Lung microvascular endothelial cell (primary cell): ENCODE data around the gene AMIGO3. TPM values are rescaled to one million over a fixed set of nuclear protein-coding genes. Genes with fewer than 3 reads are reported as not detected.

Experiments
- DNase-seq, 2 donors: peaks; one replicate each; pipeline versions ENCODE4 v3.0.0 to v3.0.0-alpha.2; 2010; ENCODE audit warnings: low read depth in 2 of 2
- total RNA-seq: library from RNA; depleted of rRNA; stranded (reverse); fragments of >200 nt; gene quantifications from 2 replicates; pipeline ENCODE4 v1.2.1, GENCODE V29; 2014

AMIGO3 gene
- total RNA-seq, 1 donor from 2014 or later, result 0.40 TPM

GRCh38 chr3:49670940-49671290, 48.6 kb downstream of the AMIGO3 start:
- no peak for DNase-seq

GRCh38 chr3:49669352-49669751, 50.1 kb downstream of the AMIGO3 start:
- no peak for DNase-seq

- DNase-seq, result no peak
These were observed 50.6 kb downstream of the AMIGO3 start for GRCh38 chr3:49668861-49669260.

- no peak for DNase-seq
These were observed 51.1 kb downstream of the AMIGO3 start for GRCh38 chr3:49668414-49668797.

- DNase-seq, result no peak
These were observed 51.6 kb downstream of the AMIGO3 start for GRCh38 chr3:49667701-49668413.

Other genes starting within 250 kb of the AMIGO3 start
- 23.1 and 26.2 TPM in 2 replicates for gene DAG1, start 249.4 kb downstream of the AMIGO3 start, total RNA-seq
- gene BSN, start 165.2 kb downstream of the AMIGO3 start, total RNA-seq, result under 0.01 TPM in 2 replicates
- 88.3 and 92.1 TPM in 2 replicates for gene APEH, start 45.3 kb downstream of the AMIGO3 start, total RNA-seq
- 1.5 and 2.2 TPM in 2 replicates for gene MST1, start 30.2 kb downstream of the AMIGO3 start, total RNA-seq
- gene RNF123, start 30.1 kb downstream of the AMIGO3 start, total RNA-seq, result 14.8 and 23.2 TPM in 2 replicates
- 12.9 and 19.4 TPM in 2 replicates for gene GMPPB, start 4.3 kb upstream of the AMIGO3 start, total RNA-seq
- 37.3 and 47.4 TPM in 2 replicates for gene IP6K1, start 66.9 kb upstream of the AMIGO3 start, total RNA-seq
- not detected in 2 replicates for gene CDHR4, start 80.2 kb upstream of the AMIGO3 start, total RNA-seq
- gene INKA1, start 83.6 kb upstream of the AMIGO3 start, total RNA-seq, result 12.3 and 17.2 TPM in 2 replicates
- gene UBA7, start 94.3 kb upstream of the AMIGO3 start, total RNA-seq, result 23.3 and 23.4 TPM in 2 replicates
- 1.2 and 2.4 TPM in 2 replicates for gene TRAIP, start 136.9 kb upstream of the AMIGO3 start, total RNA-seq
- gene CAMKV, start 150.2 kb upstream of the AMIGO3 start, total RNA-seq, result under 0.01 TPM in 2 replicates
- gene MST1R, start 184.2 kb upstream of the AMIGO3 start, total RNA-seq, result under 0.01 and 0.22 TPM in 2 replicates
- 5.7 and 7.9 TPM in 2 replicates for gene MON1A, start 210.1 kb upstream of the AMIGO3 start, total RNA-seq
- gene RBM6, start 220.5 kb upstream of the AMIGO3 start, total RNA-seq, result 19.2 and 36.7 TPM in 2 replicates